Measurements from ENCODE around the gene CNDP1.

CNDP1 gene

GRCh38 chr18:74567822-74568221 lies 33.5 kb downstream of the CNDP1 start:
- Histone ChIP-seq H3K4me1 (ENCODE audit: insufficient read depth, low read length) (no peaks in the 10 kb centered on the region), H3K27me3 (ENCODE audit: insufficient read depth, low read length, poor library complexity) (peaks cover 3% of the 10 kb centered on the region), H3K9ac (ENCODE audit: low read depth, low read length) (no peak overlapping the region), H3K79me2 (ENCODE audit: insufficient read depth, low read length) (no peaks in the 10 kb centered on the region), H4K20me1 (ENCODE audit: insufficient read depth, low read length) (no peaks in the 10 kb centered on the region), H3K4me2 (ENCODE audit: insufficient read depth, low read length) (no peak overlapping the region), H3K36me3 (ENCODE audit: insufficient read depth, low read length) (no peaks in the 10 kb centered on the region), H2AFZ (ENCODE audit: low read depth, low read length) (no peak overlapping the region), H3K9me3 (ENCODE audit: insufficient read depth, low read length, severe bottlenecking) (no peaks in the 10 kb centered on the region), H3K27ac (ENCODE audit: low read length) (no peak overlapping the region), H3K4me3 (ENCODE audit: low read depth in 1 of 2, low read length in 2 of 2) (no peak overlapping the region)
- no peak for TF ChIP-seq EZH2 (IDR thresholded peaks at IDR 0.05; ENCODE audit: borderline replicate concordance, low read depth, low read length, severe bottlenecking)
- TF ChIP-seq, protein P1, sequence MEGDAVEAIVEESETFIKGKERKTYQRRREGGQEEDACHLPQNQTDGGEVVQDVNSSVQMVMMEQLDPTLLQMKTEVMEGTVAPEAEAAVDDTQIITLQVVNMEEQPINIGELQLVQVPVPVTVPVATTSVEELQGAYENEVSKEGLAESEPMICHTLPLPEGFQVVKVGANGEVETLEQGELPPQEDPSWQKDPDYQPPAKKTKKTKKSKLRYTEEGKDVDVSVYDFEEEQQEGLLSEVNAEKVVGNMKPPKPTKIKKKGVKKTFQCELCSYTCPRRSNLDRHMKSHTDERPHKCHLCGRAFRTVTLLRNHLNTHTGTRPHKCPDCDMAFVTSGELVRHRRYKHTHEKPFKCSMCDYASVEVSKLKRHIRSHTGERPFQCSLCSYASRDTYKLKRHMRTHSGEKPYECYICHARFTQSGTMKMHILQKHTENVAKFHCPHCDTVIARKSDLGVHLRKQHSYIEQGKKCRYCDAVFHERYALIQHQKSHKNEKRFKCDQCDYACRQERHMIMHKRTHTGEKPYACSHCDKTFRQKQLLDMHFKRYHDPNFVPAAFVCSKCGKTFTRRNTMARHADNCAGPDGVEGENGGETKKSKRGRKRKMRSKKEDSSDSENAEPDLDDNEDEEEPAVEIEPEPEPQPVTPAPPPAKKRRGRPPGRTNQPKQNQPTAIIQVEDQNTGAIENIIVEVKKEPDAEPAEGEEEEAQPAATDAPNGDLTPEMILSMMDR (IDR thresholded peaks at IDR 0.05; ENCODE audit: borderline replicate concordance, extremely low read depth, low read length, poor library complexity, severe bottlenecking): peak; percentile 22
- ATAC-seq (ENCODE audit: insufficient read depth, low read depth) (no peak), DNase-seq (no peak)

DNA sequence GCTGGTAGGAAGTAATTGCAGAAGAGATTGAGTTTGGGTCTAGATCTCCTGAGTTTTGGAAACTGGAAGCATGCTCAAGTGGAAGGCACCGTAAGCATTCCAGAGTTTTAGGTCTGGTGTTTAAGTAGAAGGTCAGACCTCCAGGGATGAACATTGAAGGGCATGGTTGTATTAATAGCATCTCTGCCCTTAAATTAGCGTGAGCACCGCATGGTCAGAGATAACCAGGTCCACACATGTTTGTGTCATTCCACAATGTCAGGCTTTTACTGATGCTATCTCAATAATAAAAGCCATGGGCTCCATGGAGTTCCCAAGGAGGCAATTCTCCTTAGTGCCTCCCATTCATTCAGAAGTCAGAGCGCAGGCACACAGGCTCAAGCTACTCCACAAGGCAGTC lies 35.1 kb downstream of the CNDP1 start:
- TF ChIP-seq, protein P1 (IDR thresholded peaks at IDR 0.05; ENCODE audit: borderline replicate concordance, extremely low read depth, low read length, poor library complexity, severe bottlenecking): no peak
- TF ChIP-seq EZH2 (IDR thresholded peaks at IDR 0.05; ENCODE audit: borderline replicate concordance, low read depth, low read length, severe bottlenecking): no peak
- ATAC-seq (ENCODE audit: insufficient read depth, low read depth) (no peak), DNase-seq (no peak)
- Histone ChIP-seq H3K9me3 (ENCODE audit: insufficient read depth, low read length, severe bottlenecking) (no peaks in the 10 kb centered on the region), H3K4me1 (ENCODE audit: insufficient read depth, low read length) (peaks cover 3% of the 10 kb centered on the region; the same call in 1 of the 2 replicates), H3K36me3 (ENCODE audit: insufficient read depth, low read length) (no peaks in the 10 kb centered on the region), H3K9ac (ENCODE audit: low read depth, low read length) (no peak overlapping the region), H3K27ac (ENCODE audit: low read length) (no peak overlapping the region), H2AFZ (ENCODE audit: low read depth, low read length) (no peak overlapping the region), H3K27me3 (ENCODE audit: insufficient read depth, low read length, poor library complexity) (no peaks in the 10 kb centered on the region), H3K4me3 (ENCODE audit: low read depth in 1 of 2, low read length in 2 of 2) (no peak overlapping the region), H3K4me2 (ENCODE audit: insufficient read depth, low read length) (no peak overlapping the region), H4K20me1 (ENCODE audit: insufficient read depth, low read length) (no peaks in the 10 kb centered on the region), H3K79me2 (ENCODE audit: insufficient read depth, low read length) (no peaks in the 10 kb centered on the region)

GRCh38 chr18:74570266-74570665 lies 36.0 kb downstream of the CNDP1 start:
- Histone ChIP-seq H3K4me3 (ENCODE audit: low read depth in 1 of 2, low read length in 2 of 2) (no peak overlapping the region), H3K27me3 (ENCODE audit: insufficient read depth, low read length, poor library complexity) (no peaks in the 10 kb centered on the region), H3K36me3 (ENCODE audit: insufficient read depth, low read length) (no peaks in the 10 kb centered on the region), H3K9me3 (ENCODE audit: insufficient read depth, low read length, severe bottlenecking) (no peaks in the 10 kb centered on the region), H3K4me2 (ENCODE audit: insufficient read depth, low read length) (no peak overlapping the region), H3K4me1 (ENCODE audit: insufficient read depth, low read length) (peaks cover 3% of the 10 kb centered on the region; the same call in 1 of the 2 replicates), H2AFZ (ENCODE audit: low read depth, low read length) (no peak overlapping the region), H3K9ac (ENCODE audit: low read depth, low read length) (no peak overlapping the region), H3K79me2 (ENCODE audit: insufficient read depth, low read length) (no peaks in the 10 kb centered on the region), H3K27ac (ENCODE audit: low read length) (no peak overlapping the region), H4K20me1 (ENCODE audit: insufficient read depth, low read length) (no peaks in the 10 kb centered on the region)
- ATAC-seq (ENCODE audit: insufficient read depth, low read depth) (no peak), DNase-seq (no peak)
- TF ChIP-seq, protein P1 (IDR thresholded peaks at IDR 0.05; ENCODE audit: borderline replicate concordance, extremely low read depth, low read length, poor library complexity, severe bottlenecking): no peak
- TF ChIP-seq EZH2 (IDR thresholded peaks at IDR 0.05; ENCODE audit: borderline replicate concordance, low read depth, low read length, severe bottlenecking): no peak
